HG03442 (cell line): ENCODE results near the gene LHFPL2.
A peak's percentile ranks its signal among the peaks of the same experiment; 100 is the strongest.

Experiments used
- ATAC-seq: cut with Tn5 transposase; IDR thresholded peaks from one replicate; pipeline ENCODE4 v1.9.1; 2021; ENCODE audit warnings: mild to moderate bottlenecking, moderate library complexity; ENCODE audit not compliant: unreplicated experiment

Gene LHFPL2

GRCh38 chr5:78597068-78597973, 51.3 kb downstream of the LHFPL2 start:
- ATAC-seq, result no peak

GRCh38 chr5:78595458-78595921, 53.1 kb downstream of the LHFPL2 start:
- no peak for ATAC-seq

GRCh38 chr5:78594610-78595457, 53.7 kb downstream of the LHFPL2 start:
- no peak for ATAC-seq

DNA sequence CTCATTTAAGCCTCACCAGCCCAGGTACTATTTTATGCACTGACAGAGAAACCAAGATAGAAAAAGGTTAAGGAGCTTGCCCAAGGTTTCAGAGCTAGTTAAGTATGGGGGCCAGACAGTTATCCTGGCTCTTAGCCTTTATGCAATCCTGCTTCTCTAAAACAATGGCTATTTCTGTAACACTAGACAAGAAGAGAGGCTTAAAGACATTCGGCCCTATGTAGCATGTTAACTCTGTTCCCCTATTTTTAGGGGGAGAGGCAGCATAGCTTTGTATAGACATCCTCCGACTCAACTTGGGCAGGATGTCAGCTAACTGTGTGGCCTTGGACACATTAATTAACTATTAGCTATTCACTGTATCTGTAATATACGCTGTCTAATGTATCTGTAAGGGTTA, 54.6 kb downstream of the LHFPL2 start:
- ATAC-seq, result no peak

GRCh38 chr5:78593465-78593864, 55.1 kb downstream of the LHFPL2 start:
- ATAC-seq, result no peak

- no peak for ATAC-seq
These were observed 55.7 kb downstream of the LHFPL2 start for GRCh38 chr5:78592735-78593386.

GRCh38 chr5:78591972-78592700, 56.4 kb downstream of the LHFPL2 start:
- ATAC-seq, result peak; percentile 41

DNA sequence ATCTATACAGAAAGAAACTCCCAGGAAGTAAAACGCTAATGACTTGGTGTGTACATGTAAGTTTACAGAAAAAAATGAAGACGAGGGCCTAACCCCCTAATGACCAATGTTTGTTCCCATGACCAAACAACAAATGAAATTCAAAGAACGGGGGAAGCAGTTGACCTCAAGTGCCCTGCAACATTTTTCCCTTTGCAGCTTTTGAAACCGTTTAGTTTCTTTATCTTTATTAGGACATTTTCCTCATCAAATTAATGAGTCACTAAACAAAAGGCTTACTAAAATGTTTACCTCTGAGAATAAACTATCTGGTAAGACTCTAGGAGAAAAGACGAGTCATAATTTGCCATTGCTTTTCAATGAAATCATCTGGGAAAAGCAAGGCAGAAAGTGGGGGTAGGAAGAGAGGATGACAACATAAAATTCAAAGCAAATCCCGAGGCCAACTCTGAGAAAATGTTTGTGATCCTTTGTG, 57.4 kb downstream of the LHFPL2 start:
- no peak for ATAC-seq

- ATAC-seq, result no peak
These were observed 58.6 kb downstream of the LHFPL2 start for GRCh38 chr5:78589923-78590322.

GRCh38 chr5:78588507-78588906, 60.1 kb downstream of the LHFPL2 start:
- ATAC-seq, result no peak

DNA sequence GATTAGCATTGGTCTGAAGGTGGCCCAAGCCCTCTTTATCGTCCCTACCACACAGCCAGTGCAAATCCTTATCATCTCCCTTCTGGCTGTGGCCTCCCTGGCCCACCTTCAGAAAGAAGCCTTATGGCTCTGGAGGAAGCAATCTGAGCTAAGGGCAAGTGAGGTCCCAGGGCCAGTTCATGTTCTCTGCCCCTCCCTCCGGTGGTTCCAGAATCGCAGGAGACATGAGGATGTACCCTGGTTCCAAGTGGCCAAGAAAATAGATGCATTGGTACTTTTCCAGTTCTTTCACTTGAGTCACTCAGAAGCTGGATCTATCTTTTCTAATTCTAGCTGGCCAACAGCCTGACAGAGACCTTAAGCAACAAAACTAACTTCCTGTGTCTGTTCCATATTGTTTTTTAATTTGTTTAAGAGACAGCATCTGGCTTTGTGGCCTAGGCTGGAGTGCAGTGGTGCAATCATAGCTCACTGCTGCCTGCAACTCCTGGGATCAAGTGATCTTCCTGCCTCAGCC, 60.7 kb downstream of the LHFPL2 start:
- no peak for ATAC-seq

DNA sequence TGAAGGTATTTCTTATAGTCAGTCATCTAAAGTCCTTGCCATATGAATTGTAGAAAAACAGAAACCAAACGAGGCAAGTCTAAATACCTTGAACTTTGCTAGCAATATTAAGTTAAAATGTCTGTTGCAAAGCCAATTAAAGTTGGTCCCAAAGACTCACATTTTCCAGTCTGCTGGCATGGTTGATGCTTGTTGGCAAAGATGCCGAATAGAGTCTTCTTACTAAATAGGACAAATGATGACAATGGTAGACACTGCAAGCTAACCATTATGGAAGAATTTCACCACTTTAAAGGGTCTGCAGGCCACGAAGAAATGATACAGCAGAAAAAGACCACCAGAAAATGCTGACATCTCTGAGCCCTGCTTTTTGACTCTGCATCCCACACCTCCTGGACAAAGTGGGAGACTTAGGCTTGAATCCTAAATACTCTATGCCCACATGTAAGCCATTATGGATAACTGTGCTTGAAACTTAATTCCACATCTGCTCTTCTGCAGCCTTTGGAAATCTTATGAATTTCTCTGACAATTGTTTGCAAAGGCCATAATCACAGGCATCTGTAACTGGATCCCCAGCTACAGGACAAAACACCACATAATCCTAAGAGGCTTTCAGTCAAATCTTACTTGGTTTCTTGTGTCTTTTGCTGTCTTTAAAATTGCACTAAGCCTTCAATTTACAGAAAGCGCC, 61.3 kb downstream of the LHFPL2 start:
- ATAC-seq, result no peak

GRCh38 chr5:78586251-78586650, 62.3 kb downstream of the LHFPL2 start:
- ATAC-seq, result no peak

DNA sequence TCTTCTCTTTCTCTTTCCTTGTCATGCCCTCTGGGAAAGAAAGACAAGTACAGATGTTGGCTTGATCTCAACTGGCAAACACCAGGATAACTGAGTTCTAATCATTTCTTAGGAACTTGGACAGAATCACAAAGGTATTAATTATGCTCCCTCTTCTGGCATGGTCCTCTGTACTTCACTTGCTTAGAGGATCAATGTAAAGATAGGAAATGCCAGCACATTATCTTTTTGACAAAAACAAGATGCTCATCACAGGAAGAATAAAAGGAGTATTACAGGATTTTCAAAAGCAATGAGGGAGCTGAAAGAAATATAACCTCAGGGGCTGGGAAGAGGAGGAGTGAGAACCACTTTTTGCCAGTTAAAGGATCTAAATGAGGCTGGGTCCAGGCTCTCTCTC, 70.6 kb downstream of the LHFPL2 start:
- ATAC-seq, result no peak

DNA sequence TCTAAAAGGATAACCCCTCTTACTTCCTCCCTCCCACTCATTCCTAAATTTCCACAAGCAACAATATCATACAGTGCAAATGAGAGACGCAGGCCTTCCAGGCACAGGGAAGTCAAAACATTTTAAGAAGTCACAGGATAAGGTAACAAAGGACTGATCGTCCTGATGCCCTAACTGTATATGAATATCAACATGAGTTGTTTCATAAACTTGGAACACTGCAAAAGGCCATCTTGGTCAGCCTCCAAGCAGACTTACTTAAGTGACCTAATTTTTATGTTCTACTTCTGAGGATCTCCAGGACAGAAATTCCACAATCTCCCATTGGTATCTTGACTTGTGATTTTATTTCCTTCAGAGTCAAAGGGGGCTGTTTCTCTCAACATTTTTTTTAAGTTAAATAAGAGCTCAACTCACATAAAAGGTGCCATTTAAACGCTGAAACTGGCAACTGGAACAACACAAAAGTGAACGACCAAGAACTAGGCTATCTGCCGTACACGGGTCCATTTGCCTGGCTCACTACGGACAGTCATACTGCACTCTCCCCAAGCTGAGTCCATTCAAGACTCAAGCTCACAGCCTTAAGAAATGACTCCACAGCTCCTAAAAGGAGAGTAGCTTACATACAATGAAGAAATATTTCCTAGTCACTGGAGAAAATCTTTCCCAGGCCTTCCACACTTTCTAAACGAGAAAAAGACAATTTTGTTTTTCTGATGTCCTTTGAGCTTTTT, 71.3 kb downstream of the LHFPL2 start:
- ATAC-seq, result no peak

- no peak for ATAC-seq
These were observed 72.2 kb downstream of the LHFPL2 start for GRCh38 chr5:78576376-78576775.

- ATAC-seq, result peak; percentile 65
These were observed 73.8 kb downstream of the LHFPL2 start for GRCh38 chr5:78574731-78575161.

DNA sequence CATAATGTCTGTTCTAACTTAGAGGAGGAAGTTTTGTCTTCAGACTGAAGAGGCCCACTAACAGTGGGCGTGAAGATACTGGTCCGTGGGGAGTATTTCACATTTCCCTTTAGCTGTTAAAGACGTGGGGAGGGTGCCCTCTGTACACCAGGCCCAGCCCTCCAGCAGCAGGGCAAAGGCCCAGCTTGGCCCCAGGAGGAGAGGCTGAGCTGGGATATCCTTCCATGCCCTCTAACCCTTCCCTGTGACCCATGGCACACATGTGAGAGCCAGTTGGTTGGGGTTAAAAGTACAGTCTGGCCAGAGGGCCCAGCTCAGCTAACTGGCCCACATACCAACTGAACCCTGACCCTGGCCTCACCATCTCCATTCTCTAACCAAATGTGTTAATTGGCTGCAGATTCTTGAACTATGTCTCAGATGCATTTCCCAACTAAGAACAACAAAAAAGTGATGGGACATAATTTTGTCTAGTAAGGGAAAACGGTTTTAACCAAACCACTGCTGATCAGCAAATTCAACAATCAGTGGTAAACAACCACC, 74.4 kb downstream of the LHFPL2 start:
- no peak for ATAC-seq

DNA sequence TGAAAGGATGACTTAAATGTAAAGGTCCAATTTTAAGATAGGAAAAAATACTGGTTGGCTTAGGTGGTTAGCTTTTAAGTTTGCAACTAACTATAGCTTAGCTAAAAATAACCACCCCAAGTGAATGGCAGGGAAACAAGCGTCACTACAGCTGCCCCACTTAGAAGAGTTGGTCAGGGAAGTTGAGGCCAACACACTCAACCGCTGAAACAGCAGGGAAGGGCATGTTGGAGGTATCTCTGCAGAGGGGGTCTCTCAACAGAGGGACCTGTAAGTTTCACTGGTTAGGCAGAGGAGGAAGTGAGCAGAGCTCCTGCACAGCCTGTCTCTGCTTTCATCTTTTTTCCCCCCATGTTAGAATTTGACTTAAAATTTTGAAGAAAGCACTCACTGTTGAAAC, 75.3 kb downstream of the LHFPL2 start:
- ATAC-seq, result peak; percentile 39
